Mesenteric fat pad (tissue), 1 donor: ENCODE data around the gene CRADD. TPM values are rescaled to one million over a fixed set of nuclear protein-coding genes. Genes with fewer than 3 reads are reported as not detected.
"Not testable (repeated sequence)": the region's sequence is repeated elsewhere in the genome, so short reads cannot be mapped to it uniquely, and the experiment has no call there.

Source experiments
- DNase-seq: peaks from one replicate; pipeline ENCODE4 v3.0.0-alpha.2; 2020; ENCODE audit warnings: low spot score
- total RNA-seq: library from RNA; stranded (reverse); fragmentation: NEBNext Ultra II Directional; extraction: Animal tissue kit (Norgen Biotek cat#: 25700); gene quantifications from one replicate; pipeline ENCODE4 v1.2.1, GENCODE V29; 2021
- donor health status: DM: yes; HTN: yes; CAD: no.

Gene CRADD
- total RNA-seq, 1 donor from 2014 or later = 20.4 TPM

DNA sequence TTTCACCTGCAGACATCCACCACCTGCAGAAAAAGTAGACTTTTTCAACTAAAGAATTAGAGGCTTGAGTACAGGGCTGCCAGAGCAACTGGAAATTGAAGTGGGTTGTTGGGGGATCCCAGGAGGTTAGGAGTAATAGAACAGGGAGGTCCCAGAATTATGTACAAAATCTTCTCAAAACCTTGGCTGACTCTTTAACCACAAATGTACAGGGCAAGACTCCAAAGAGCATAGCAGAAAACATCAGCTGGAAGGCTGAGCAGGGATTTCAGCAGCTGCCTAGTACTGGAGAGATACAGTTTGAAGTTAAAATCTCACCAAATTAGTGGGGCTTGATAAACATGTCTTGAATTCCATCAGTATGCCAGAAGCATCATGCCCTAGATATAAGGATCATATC is 191.6 kb downstream of the CRADD start:
- DNase-seq = no peak

DNA sequence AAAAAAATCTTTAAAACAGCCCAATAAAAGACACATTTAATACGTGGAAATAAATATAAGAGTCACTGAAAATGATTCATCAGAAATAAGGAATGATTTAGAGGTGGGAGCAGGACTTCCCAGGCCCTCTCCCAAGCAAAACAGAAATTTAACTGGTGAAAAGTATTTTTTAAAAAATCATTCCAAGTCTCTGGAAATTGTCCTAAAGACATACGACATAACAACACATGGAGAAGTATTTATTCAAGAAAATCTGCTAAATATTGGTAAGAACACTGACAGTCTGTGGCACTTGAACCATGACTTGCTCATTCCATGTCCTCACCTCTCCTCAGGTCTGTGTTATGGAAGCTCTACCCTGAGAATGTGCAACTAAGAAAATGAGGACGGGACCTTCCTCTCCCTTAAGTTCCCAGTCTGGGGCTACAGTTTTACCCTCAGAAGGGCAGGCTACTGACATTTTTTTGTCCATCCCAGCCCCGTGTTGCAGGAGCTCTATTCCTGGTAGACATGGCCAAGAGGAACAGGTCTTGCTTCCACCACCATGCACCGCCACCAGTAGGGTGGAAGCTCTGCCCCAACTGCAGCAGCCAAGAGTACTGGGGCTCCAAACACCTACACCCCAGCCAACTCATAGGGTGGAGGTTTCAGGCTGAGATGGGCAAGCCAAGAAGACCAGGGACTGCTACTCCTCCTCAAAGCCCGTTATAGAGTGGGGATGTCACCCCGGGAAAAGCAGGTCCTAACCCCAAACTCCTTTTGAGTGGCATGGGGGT is 193.0 kb downstream of the CRADD start:
- no peak for DNase-seq

DNA sequence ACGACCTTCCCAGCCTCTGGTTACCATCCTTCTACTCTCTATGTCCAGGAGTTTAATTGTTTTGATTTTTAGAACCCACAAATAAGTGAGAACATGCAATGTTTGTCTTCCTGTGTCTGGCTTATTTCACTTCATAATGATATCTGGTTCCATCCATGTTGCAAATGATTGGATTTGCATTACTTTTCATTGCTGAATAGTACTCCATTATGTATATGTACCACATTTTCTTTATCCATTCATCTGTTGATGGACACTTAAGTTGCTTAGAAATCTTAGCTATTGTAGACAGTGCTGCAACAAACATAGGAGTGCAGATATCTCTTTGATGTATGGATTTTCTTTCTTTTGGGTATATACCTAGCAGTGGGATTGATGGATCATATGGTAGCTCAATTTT is 194.4 kb downstream of the CRADD start:
- not testable (repeated sequence) for DNase-seq

DNA sequence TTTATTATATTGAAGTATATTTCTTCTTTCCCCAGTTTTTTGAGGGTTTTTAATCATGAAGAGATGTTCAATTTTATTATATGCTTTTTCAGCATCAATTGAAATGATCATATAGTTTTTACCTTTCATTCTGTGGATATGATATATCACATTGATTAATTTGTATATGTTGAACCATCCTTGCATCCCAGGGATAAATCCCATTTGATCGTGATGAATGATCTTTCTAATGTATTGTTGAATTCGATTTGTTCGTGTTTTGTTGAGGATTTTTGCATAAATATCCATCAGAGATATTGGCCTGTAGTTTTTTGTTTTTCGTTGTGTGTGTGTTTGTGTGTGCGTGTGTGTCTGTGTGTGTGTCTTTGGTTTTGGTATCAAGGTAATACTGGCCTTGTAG is 196.4 kb downstream of the CRADD start:
- DNase-seq = no peak

DNA sequence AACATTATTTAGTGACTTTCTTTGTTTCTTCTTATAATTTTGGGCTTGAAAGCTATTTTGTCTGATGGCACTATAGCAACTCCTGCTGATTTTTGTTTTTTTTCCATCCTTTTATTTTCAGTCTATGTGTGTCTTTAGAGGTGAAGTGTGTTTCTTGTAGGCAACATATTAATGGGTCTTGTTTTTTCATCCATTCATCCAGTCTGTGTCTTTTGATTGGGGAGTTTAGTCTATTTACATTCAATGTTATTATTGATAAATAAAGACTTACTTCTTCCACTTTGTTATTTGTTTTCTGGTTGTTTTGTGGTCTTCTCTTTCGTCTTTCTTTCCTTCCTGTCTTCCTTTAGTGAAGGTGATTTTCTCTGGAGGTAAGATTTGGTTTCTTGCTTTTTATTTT is 198.0 kb downstream of the CRADD start:
- no peak for DNase-seq

DNA sequence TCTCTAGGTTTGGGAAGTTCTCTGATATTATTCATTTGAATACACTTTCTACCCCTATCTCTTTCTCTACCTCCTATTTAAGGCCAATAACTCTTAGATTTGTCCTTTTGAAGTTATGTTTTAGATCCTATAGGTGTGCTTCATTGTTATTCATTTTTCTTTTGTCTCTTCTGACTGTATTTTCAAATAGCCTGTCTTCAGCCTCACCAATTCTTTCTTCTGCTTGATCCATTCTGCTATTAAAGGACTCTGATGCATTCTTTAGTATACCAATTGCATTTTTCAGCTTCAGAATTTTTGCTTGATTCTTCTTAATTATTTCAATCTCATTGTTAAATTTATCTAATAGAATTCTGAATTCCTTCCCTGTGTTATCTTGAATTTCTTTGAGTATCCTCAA is 199.2 kb downstream of the CRADD start:
- DNase-seq = no peak

DNA sequence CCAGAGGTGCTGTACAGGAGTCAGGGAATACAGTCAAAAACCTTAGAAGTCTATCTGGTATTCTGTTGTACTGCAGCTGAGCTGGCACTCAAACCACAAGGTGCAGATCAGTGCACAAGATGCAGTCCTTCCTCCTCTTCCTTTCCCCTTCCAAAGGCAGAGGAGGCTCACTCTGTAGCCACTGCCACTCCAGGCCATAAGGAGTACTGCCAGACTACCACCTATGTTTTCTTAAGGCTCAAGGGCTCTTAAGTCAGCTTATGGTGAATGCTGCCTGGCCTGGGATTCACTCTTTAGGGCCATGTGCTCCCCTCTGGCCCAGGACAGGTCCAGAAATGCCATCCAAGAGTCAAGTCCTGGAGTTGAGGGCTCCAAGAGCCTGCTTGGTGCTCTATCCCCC is 200.3 kb downstream of the CRADD start:
- no peak for DNase-seq

DNA sequence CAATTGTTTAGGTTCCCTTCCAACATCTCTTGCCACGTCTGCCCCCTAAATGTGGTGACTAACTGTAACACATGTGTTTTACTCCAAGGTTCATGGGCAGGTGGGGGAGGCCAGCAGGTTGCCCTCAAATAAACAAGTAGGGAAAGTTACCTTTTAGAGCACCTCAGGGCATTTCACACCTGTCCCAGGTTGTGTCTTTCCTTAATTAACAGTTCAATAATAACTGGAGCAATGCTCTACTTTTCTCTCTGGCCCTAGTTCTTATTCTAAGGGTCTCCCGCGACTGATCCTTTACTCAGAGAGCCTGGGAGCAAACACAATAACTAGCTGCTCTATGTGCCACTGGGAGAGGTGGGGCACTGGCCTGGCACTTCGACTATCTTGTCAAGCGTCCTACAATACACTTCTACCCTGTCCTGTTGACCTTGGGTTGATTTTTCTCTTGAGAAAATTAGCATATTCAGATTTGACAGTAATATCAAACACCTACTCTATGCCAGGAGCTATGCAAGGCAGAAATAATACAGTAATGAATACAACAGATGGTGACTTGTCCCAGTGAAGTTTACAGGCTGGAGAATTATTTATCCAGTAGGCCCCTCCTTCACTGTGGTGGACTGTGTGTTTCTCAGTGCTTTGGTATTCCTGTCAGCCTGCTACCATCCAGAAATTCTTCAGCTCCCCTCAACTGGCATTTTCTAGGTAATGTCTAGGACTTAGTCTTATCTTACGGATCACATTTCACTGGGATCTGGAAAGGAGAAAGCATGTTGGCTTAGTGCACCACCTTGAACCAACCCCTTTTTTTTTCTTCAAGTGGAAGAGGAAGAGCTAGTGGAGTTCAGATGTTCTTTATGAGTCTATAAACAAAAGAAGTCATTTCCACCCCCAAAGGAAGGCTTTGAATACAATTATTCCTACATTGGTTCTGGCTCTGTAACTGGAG is 202.6 kb downstream of the CRADD start:
- no peak for DNase-seq

DNA sequence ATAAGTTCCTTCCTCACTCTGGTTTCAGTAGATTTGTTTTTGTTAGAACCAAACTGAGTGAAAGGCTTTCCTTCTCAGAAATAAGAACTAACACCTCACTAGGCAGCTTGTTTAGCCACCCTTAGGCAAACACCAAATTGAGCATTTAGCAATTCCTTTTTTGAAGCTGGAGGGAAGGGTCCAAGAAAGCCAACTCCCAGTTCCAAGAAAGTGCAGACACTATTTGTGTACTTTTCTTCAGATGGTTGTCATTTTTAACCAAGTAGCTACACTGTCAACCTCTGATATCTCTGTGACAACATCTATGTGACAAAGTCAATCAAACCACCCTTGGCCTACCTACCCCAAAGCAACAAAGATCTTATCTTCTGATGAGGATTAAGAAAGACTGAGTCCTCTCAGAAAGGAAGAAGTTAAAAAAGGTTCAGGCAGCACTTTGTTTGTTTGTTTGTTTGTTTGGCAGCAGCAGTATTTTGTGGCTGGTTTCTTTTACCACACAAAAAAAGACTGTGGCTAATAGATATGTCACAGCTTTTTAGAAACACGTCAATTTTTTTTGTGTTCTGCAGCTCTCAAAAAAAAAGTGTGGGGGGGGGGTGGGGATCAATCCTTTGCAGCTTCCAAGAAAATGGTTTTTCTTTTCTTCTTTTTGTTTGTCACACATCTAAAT is 203.8 kb downstream of the CRADD start:
- DNase-seq = no peak

DNA sequence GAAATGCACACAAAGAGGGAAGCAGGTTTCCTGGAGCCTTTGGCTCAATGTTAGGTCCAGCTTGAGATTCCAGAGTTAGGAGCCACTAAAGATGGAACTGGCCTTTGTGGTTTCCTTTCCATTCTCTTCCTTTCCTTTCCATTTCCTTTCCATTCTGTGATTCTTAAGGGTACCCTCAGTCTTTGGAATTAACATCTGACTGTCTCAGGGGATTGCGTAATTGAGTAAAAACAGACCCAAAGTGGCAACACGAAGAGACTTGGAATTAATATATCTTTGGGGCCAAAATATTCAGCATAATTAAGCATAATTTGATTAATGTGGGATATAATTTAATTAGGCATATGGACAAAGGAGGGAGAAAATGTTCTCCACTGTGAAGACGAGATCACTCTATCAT is 205.6 kb downstream of the CRADD start:
- DNase-seq = no peak

DNA sequence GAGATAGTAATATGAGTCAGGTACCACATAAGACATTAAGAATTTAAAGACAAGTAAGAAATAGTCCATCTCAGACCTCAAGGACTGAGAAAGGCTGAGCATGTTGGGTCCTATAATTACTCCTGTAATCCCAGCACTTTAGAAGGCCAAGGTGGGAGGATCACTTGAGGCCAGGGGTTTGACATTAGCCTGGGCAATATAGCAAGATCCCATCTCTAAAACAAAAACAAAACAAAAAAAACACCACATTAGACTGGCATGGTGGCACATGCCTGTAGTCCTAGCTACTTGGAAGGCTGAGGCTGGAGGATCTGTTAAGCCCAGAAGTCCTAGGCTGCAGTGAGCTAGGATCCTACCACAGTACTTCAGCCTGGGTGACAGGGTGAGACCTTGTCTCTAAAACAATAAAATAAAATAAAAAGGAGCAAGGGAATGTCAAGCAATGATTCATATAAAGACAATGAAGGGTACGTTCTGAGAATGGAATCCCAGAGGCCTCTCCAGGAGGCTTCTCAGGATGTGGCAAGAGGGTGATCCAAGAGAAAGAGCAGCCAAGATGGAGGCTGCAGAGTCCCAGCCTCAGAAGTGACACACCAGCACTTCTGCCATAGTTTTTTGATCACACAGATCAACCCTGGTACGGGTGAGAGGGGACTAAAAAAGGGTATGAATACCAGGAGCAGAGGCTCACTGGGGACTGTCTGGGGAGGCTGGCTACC is 206.4 kb downstream of the CRADD start:
- DNase-seq = no peak

DNA sequence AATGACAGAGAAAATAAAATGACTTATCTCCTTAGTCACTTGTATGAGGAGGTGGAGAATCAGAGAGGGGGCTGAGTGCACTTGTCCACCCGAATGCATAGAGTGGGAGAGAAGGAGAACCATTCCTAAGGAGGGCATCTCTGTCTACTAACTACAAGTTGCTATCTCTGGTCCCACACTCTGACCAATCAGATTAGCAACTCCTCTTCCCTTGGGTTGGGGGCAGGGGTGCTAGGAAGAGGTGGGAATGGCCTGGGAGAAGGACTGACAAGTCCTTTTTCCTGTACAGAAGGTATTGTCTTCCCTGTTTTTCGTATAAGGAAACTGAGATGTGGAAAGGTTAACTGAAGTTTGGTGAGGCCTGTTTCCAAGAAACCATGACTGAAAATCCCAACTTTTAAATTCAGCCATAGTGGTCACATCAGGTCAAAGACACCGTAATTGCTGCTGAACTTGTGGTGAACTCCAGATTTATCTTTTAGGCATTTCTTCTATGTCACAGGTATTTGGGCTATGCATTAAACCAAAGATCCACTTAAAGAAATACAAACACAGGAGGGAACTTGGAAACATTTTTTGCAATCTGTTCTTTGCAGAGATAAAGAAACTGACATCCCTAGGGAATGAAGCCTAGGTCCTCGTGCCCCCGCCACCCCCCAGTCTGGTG is 207.8 kb downstream of the CRADD start:
- no peak for DNase-seq

DNA sequence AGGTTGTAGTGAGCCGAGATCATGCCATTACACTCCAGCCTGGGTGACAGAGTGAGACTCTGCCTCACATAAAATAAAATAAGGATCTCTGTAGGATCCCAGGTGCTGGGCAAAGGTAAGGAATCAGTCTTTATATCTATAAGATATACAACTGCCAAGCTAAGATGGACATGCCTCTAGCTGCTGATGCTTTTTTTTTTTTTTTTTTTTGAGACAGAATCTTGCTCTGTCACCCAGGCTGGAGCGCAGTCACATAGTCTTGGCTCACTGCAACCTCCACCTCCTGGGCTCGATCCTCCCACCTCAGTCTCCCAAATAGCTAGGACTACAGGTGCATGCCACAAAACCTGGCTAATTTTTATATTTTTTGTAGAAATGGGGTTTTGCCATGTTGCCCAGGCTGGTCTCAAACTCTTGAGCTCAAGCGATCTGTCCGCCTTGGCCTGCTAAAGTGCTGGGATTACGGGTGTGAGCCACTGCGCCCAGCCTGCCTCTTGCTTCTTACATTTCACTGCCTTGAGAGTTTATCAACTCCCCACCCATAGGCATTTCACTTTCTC is 208.9 kb downstream of the CRADD start:
- not testable (repeated sequence) for DNase-seq

DNA sequence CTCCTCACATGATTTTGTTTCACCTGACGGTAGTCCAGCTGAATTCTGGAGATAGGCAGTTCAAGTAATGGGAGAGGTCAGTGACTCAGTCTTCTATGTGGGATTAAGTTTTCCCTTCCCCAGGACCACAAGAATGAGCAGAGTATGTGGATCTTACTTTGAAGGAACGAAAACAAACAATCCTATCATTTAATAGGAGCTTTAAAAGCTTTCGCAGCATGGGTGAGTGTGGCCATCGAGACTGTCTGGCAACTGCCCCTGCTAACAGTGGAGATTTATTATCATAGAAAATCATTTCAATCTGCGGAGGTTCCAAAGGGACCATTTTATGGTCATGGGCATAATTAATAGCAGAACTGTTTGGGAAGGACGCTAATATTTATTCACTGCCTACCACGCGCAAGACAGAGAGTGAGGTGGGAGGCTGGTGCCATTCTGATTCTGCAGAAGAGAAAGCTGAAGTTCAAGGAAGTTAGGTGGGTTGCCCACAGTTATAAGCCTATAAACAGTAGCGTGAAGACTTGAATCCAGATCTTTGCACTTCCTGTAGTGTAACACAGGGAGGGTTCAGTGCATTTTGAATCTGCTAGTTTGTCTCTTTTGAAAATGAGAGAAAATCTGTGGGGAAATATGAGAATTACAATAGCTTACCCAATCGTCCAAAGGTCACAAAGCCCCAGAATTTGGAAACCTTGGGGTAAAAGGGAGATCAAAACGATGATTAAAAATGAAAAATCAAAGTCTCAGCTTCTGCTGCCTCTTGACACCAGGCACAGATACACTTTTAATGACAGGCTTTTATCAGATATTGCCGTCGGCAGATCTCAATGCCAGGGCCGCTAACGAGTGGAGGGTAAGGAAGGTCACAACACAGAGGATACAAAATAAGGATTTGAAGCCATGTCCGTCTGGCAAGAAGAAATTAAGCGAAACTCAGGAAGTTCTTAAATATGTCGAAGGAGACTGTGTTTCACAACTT is 209.6 kb downstream of the CRADD start:
- DNase-seq = no peak

DNA sequence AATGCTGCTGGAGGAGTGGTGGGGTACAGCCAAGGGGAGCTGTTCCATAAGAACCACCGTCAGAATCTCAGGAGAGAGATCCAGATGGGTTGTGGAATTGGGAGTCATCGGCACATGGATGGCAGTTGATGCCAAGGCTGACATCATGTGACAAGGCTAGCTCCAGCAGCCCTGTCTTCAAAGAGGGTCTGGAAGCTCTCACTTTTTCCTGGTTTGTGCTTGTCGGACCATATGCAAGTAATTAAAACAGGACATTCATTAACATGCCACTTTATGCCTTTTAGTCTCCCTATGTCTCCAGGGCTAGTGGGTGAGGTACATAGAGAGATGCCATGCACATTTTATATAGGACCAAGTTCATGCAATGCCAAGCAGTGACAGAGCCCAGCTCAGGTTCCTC is 211.8 kb downstream of the CRADD start:
- DNase-seq = no peak

DNA sequence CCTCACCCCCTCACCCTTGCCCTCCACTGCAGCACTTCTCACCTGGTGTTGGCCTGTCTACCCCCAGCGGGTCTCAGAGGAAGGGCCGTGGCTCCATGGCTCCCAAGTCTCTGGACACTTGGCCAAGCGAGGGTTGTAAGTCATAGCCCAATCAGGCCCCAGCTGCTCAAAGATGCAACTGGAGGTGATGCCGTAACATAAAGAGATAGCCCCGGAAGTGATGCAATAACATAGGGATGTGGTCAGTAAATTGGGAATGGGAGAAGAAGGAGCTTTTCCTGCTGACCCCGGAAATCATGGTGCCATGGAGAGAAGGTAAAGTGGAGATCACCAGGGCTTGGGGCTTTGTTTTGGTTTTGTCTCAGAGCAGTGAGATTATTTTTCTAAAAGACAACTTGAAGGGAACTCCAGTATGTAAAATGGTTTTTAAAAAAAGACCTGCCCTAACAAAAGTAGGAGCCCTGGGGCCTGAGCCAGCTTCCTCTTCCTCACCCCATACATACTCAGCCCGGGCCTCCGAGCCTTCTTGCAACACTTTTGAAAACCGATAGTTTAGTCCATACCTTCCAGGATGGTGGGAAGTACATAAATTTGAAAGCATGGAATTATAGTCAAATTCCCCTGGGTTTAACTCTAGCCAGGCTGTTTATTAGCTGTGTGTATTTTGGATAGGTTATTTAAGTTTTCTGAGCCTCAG is 212.5 kb downstream of the CRADD start:
- no peak for DNase-seq

DNA sequence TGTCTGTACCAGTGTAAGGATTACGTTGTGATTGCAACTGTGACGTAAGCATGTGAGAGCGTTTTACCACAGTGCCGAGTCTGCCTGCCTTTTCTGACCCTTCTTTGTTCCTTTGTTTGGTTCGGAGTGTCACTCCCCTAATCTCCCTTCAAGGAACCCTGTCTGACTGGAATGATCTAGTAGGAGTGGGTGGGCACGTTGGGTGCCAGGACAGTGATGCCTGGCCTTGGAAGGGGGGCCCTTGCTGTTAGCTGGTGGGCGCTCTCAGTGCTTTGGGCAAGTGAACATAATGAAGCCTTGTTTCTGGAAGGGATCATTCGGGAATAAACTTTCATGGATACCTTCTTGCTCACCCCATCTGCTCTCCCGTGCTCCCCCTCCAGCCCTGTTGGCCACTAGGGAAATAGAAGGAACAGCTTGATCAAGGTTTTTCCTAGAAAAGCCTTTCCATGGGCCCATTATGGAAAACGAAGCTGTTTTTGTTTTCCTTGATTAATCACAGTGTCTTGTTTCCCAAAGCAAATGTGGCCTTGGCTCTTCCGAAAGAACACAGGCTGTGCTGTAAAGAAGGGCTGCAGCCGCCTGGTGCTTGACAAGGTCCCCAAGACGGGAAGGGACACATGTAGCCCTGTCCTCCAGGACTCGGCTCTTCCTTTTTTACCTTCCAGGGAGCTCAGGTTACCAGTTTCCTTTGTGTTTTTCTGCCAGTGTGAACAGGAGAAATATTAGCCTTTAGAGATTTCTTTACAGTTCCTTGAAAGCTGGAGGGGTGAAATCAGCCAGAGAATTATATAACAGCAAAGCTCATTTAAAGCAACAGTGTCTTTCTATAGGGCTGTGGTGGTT is 215.5 kb downstream of the CRADD start:
- no peak for DNase-seq
